Ovary (tissue), 9 donors: ENCODE measurements around the gene ATP8B1. TPM values are rescaled to one million over a fixed set of nuclear protein-coding genes. Genes with fewer than 3 reads are reported as not detected.
A peak's percentile ranks its signal among the peaks of the same experiment; 100 is the strongest.

ENCODE experiments used
- DNase-seq, 5 donors: peaks; one replicate each; pipeline ENCODE4 v3.0.0-alpha.2; 2019 to 2020
- H3K27ac ChIP-seq, 2 donors: fragments of 200-600 bp; one replicate each; pipeline versions ENCODE4 v1.5.1 to v1.8.0; 2019 to 2022
- H3K27me3 ChIP-seq: fragments of 200-600 bp; one replicate; pipeline ENCODE4 v1.8.0; 2022
- H3K36me3 ChIP-seq: fragments of 200-600 bp; sonication (generic); one replicate; pipeline ENCODE4 v1.5.1; 2019
- H3K4me1 ChIP-seq: one replicate; pipeline ENCODE4 v1.8.1; 2013; ENCODE audit warnings: mild to moderate bottlenecking, moderate library complexity; ENCODE audit not compliant: insufficient read depth
- H3K4me3 ChIP-seq: fragments of 200-600 bp; sonication (generic); one replicate; pipeline ENCODE4 v1.5.1; 2017
- H3K9me3 ChIP-seq, 2 donors: fragments of 200-600 bp in 1 of 2; sonication (generic) in 1 of 2; one replicate each; pipeline versions ENCODE4 v1.5.1 to v1.8.1; 2013 to 2019; ENCODE audit warnings: mild to moderate bottlenecking in 1 of 2, moderate library complexity in 1 of 2
- EP300 ChIP-seq: sonication (generic); formaldehyde crosslinking; IDR thresholded peaks from one replicate; pipeline ENCODE4 v1.6.1; 2017; ENCODE audit warnings: antibody characterized with exemption
- POLR2A ChIP-seq: fragments of 450-650 bp; IDR thresholded peaks from one replicate; pipeline ENCODE4 v1.6.1; 2017; ENCODE audit warnings: antibody characterized with exemption, mild to moderate bottlenecking, moderate library complexity
- WGBS, 3 donors: extraction: QIAGEN DNeasy Blood & Tissue Kit in 1 of 3; methylation state at CpG; one replicate each; pipeline versions ENCODE4 v1.1.5 to v1.1.7; 2013 to 2017; 5-methylcytosine and 5-hydroxymethylcytosine counted together
- intact Hi-C, 4 donors: fragments of 100-400 bp; cut with DNase I; formaldehyde crosslinking; loops; one replicate each; pipeline versions ENCODE4 v1.11.0 to v1.15.1; 2022 to 2023
- polyA plus RNA-seq, 2 donors: library from polyadenylated mRNA; stranded (reverse); fragments of 200-250 nt in 1 of 2; fragments of 350-450 nt in 1 of 2; fragmentation: Illumina TruSeq in 1 of 2; extraction: RNeasy Lipid Tissue Mini Kit (QIAGEN cat#74804) in 1 of 2; gene quantifications; one replicate each; pipeline ENCODE4 v1.2.3, GENCODE V29; 2013 to 2014
- total RNA-seq, 7 donors: library from RNA; depleted of rRNA in 2 of 7; stranded (reverse); fragments of >200 nt in 2 of 7; fragmentation: NEBNext Ultra II Directional in 3 of 7; extraction: Animal tissue kit (Norgen Biotek cat#: 25700) in 3 of 7; gene quantifications; one replicate each; pipeline versions ENCODE4 v1.1.0 to v1.2.4, GENCODE V29; 2016 to 2023
- TF ChIP-seq, protein P1 (sequence below), 3 donors: fragments of 450-650 bp in 2 of 3; fragments of 200-600 bp in 1 of 3; IDR thresholded peaks; one replicate each; pipeline versions ENCODE4 v1.5.1 to v1.8.0; 2016 to 2022; ENCODE audit warnings: antibody characterized with exemption in 3 of 3, mild to moderate bottlenecking in 1 of 3
- donor health status: DM: no; HTN: no; CAD: no; lungs with moderate emphysema.
- donor health status: DM: no; HTN: no; CAD: no.
- donor health status: Bipolar disorder and iron deficiency.
- donor health status: DM: yes; HTN: yes; CAD: no.
- donor health status: DM: no; HTN: no; CAD: no.
- donor health status: DM: yes; HTN: yes; CAD: no.

Gene ATP8B1
- total and polyA plus RNA-seq, 9 donors = 1.4 to 13.2 (median 5.2) TPM

DNA sequence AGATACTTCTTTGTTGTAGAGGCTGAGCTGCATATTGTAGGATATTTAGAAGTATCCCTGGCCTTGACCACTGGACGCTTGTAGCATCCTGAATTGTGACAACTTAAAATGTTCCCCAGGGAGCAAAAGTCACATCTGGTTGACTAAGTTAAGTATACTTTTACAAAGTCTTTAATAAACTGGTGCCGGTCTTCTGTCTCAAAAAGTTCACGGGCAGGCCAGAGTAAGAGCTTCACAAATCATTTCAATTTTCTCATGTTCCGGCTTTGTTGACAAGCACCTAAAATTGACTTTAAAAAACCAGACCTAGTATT is 18.4 kb downstream of the ATP8B1 start:
- intact Hi-C loops = no loop called here
- Histone ChIP-seq H3K27me3 (no peaks in the 10 kb centered on the region), H3K4me3 (no peak overlapping the region), H3K36me3 (no peaks in the 10 kb centered on the region), H3K4me1 (peaks cover 7% of the 10 kb centered on the region), H3K27ac (no peak overlapping the region), H3K9me3 (no peaks in the 10 kb centered on the region)
- DNase-seq = no peak
- 75 to 84% (median 79%) methylated on average over 4 of the region's 4 CpGs for WGBS, 3 donors
- TF ChIP-seq, protein P1, sequence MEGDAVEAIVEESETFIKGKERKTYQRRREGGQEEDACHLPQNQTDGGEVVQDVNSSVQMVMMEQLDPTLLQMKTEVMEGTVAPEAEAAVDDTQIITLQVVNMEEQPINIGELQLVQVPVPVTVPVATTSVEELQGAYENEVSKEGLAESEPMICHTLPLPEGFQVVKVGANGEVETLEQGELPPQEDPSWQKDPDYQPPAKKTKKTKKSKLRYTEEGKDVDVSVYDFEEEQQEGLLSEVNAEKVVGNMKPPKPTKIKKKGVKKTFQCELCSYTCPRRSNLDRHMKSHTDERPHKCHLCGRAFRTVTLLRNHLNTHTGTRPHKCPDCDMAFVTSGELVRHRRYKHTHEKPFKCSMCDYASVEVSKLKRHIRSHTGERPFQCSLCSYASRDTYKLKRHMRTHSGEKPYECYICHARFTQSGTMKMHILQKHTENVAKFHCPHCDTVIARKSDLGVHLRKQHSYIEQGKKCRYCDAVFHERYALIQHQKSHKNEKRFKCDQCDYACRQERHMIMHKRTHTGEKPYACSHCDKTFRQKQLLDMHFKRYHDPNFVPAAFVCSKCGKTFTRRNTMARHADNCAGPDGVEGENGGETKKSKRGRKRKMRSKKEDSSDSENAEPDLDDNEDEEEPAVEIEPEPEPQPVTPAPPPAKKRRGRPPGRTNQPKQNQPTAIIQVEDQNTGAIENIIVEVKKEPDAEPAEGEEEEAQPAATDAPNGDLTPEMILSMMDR (IDR thresholded peaks at IDR 0.05) = no peak
- TF ChIP-seq POLR2A (no peak), EP300 (no peak)

DNA sequence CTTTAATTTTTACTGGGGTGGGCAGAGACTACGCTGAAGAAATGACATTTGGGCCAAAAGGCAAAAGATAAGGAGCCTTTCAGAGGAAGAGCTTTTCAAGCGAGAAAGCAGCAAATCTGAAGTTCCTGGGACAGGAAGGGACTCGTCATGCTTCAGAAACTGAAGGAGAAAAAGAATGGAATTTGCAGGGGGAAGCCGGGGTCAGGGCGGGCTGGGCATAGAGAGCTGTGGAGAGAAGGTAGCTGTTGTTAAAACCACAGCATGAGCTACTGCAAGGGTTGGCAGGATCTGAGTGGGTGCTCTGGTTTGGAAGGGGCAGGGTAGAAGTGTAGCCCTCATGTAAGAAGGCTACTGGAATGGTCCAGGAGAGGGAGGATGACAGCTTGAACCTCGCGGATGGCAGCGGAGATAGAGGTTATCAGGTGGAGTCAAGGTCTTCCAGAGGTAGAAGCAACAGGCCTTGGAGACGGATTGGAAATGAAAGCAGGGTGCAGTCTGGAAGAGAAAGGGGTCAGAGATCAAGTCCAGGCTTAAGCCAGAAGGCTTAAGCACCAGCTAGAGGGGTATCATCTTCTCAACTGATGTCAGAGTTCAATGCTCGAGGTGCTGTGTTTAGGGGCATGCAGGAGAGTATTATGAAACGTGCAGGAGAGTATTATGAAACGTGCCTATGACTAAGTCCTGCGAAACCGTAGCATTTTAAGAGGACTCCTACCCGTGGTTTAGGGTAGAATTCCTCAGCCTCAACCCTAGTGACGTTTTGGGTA is 18.9 kb downstream of the ATP8B1 start:
- Histone ChIP-seq H3K27me3 (no peaks in the 10 kb centered on the region), H3K36me3 (no peaks in the 10 kb centered on the region), H3K4me1 (peaks cover 5% of the 10 kb centered on the region), H3K9me3 (no peaks in the 10 kb centered on the region), H3K27ac (no peak overlapping the region), H3K4me3 (no peak overlapping the region)
- DNase-seq = no peak
- 66 to 77% (median 71%) methylated on average over 16 of the region's 16 CpGs for WGBS, 3 donors
- no peak for TF ChIP-seq POLR2A
- no peak for TF ChIP-seq EP300
- TF ChIP-seq, protein P1 (IDR thresholded peaks at IDR 0.05) = no peak
- intact Hi-C loops = no loop called here

DNA sequence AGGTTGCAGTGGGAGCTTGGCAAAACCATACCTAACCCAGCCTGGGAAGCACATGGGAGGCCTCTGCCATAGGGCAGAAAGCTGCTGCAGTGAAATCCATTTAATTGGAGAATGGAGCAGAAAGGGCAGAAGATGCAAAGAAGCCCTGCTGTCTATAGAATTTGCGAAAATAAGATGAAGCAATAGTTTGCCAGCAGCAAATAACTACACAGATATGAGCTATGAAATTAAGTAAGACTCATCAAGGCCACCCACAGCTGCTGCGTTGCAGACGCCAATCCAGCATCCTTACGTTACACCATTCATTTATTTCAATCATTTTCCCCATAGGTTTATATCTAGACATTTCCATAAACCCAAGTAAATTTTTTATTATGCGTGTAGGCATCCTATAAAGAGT is 21.1 kb downstream of the ATP8B1 start:
- peaks cover 5% of the 10 kb centered on the region for H3K4me1 ChIP-seq
- intact Hi-C loops = no loop called here

DNA sequence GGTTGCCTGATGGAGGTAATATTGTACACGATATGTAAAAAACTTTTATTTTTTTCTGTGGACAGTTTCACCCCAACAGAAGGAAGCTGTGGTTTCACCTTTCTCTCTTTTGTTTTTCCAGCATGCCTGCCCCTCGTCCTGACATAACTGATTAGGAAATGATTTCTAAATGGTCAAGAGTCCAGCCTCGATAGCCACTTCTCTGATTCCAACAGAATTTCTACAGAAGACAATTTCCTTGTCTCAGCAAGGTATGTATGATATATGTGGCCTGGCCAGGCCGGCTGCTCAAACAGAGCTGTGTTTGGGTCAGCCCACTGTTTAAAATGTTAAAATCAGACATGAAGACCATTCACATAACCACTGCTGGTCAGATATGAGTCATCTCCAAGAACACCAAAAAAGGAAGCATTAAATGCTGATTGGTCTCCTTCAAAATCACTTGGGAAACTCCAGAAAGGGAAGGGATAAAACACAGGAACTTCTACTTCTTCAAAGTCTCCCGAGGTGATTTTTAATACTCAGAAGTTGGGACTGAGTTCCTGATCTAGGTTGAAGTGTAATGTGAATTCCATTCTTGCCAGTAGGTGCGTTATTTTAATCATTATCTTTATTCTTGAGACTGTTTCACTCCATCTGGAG is 22.3 kb downstream of the ATP8B1 start:
- WGBS, 3 donors = 3 to 4% (median 3%) methylated on average over 6 of the region's 6 CpGs
- H3K9me3 ChIP-seq = no peaks in the 10 kb centered on the region
- no peaks in the 10 kb centered on the region for H3K36me3 ChIP-seq
- H3K27me3 ChIP-seq = no peaks in the 10 kb centered on the region
- TF ChIP-seq, protein P1 (IDR thresholded peaks at IDR 0.05) = no peak
- TF ChIP-seq POLR2A (no peak), EP300 (no peak)
- peak overlapping the region in 1 of 2 donors; percentile 39 for H3K27ac ChIP-seq
- intact Hi-C loops = no loop called here
- peaks cover 5% of the 10 kb centered on the region for H3K4me1 ChIP-seq
- peak overlapping the region; percentile 3 for H3K4me3 ChIP-seq
- no peak for DNase-seq

More for the DNA sequence above, 21.1 kb downstream of the ATP8B1 start:
- Histone ChIP-seq H3K4me3 (no peak overlapping the region), H3K9me3 (no peaks in the 10 kb centered on the region), H3K36me3 (no peaks in the 10 kb centered on the region), H3K27ac (no peak overlapping the region), H3K27me3 (no peaks in the 10 kb centered on the region)
- no peak for TF ChIP-seq POLR2A
- no peak for TF ChIP-seq EP300
- TF ChIP-seq, protein P1 (IDR thresholded peaks at IDR 0.05) = no peak
- 96 to 98% (median 96%) methylated on average over 5 of the region's 5 CpGs for WGBS, 3 donors
- DNase-seq = no peak
